AG04449 (cell line): ENCODE data around the gene ZCCHC8.
"Not testable (repeated sequence)": the region's sequence is repeated elsewhere in the genome, so short reads cannot be mapped to it uniquely, and the experiment has no call there.

Source experiments
- CTCF ChIA-PET: fragments of 350-600 bp; formaldehyde crosslinking; extraction: SDS; loops from one replicate; lab custom pipeline; 2021; ENCODE audit warnings: antibody characterized with exemption; lab: Yijun Ruan, JAX
- POLR2A ChIA-PET: fragments of 400-600, 350-600 bp; formaldehyde crosslinking; extraction: SDS; loops from one replicate; lab custom pipeline; 2020; ENCODE audit warnings: antibody characterized with exemption, inconsistent platforms; lab: Yijun Ruan, JAX
- DNase-seq: peaks from one replicate; pipeline ENCODE4 v3.0.0-alpha.2; 2010; ENCODE audit warnings: low read depth, low spot score
- H3K4me3 ChIP-seq: 2 replicates; pipeline ENCODE4 v1.5.1; 2011; ENCODE audit warnings: low read depth, mild to moderate bottlenecking, control low read depth, low read length
- TF ChIP-seq, protein P1 (sequence below): IDR thresholded peaks from one replicate; pipeline ENCODE4 v1.5.1; 2011; ENCODE audit warnings: mild to moderate bottlenecking, moderate library complexity, low read length, control low read depth, inconsistent platforms; ENCODE audit not compliant: insufficient read depth; ENCODE audit errors: missing control alignments

ZCCHC8 gene

DNA sequence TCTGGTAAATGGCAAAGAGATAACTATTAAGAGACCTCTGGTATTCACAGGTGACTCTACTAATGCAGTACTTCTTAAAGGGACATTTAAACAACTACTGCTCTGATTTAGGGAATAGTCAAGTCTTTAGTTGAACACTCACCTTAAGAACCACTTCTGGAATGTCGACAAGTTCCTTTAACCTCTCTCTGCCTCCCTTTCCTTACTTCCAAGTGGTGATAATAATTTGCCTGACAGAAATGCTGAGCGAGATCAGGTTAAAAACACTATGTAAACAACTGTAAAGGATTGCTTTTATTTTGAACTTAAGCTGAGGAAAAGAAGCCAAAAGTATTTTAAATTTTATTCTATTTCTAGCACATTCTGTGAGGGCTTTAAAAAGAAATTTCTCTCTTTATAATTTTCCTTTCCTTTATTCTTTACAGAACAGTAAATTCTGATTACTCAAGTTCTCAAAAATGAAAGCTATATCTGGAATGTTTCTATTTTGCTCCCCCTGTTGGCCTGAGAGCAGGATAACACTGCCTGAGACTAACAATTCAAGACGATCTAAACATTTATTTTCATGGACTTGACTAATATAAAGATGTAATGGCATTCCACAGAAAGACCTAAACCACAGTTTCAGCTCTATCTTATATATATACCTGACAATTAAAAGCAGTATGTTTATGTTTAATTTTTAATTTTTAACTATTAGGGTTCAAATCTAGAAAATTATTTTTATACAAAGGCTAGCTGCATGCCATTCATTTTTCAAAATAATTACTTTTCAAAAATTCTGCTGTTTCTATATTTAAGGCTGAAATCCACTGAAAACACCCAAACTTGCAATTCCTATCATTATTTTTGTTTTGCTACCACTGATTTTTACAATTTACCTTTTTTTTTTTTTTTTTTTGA is 29.2 kb downstream of the ZCCHC8 start:
- POLR2A ChIA-PET = interaction anchor here (0.7 to 1.3 kb wide), 3 partner anchors 53 to 72 kb away, joined by 3 to 4 read pairs (median 3); no protein-coding TSS in a partner anchor
- CTCF ChIA-PET = interaction anchor here (0.6 to 7.7 kb wide), 38 partner anchors 9 to 294 kb away, joined by 3 to 184 read pairs (median 4); partner anchors contain the start of genes CLIP1 and ZCCHC8
- no peak overlapping the region for H3K4me3 ChIP-seq
- TF ChIP-seq, protein P1, sequence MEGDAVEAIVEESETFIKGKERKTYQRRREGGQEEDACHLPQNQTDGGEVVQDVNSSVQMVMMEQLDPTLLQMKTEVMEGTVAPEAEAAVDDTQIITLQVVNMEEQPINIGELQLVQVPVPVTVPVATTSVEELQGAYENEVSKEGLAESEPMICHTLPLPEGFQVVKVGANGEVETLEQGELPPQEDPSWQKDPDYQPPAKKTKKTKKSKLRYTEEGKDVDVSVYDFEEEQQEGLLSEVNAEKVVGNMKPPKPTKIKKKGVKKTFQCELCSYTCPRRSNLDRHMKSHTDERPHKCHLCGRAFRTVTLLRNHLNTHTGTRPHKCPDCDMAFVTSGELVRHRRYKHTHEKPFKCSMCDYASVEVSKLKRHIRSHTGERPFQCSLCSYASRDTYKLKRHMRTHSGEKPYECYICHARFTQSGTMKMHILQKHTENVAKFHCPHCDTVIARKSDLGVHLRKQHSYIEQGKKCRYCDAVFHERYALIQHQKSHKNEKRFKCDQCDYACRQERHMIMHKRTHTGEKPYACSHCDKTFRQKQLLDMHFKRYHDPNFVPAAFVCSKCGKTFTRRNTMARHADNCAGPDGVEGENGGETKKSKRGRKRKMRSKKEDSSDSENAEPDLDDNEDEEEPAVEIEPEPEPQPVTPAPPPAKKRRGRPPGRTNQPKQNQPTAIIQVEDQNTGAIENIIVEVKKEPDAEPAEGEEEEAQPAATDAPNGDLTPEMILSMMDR = peak; percentile 59
- DNase-seq = no peak

DNA sequence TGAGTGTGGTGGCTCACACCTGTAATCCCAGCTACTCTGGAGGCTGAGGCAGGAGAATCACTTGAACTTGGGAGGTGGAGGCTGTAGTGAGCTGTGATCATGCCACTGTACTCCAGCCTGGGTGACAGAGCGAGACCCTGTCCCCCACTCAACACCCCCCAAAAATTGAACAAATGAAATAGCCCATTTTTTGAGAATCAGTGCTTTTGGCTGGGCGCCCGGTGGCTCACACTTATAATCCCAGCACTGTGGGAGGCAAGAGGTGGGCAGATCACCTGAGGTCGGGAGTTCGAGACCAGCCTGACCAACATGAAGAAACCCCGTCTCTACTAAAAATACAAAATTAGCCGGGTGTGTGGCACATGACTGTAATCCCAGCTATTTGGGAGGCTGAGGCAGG is 30.2 kb downstream of the ZCCHC8 start:
- ChIA-PET CTCF (interaction anchor here (1.7 to 7.7 kb wide), 9 partner anchors 10 to 178 kb away, joined by 4 to 184 read pairs (median 21); partner anchors contain the start of gene CLIP1), POLR2A (interaction anchor here (1.0 kb wide), 1 partner anchor 56 kb away, joined by 4 read pairs; the partner anchor contains the start of genes KNTC1 and RSRC2)
- not testable (repeated sequence) for DNase-seq, H3K4me3 ChIP-seq

DNA sequence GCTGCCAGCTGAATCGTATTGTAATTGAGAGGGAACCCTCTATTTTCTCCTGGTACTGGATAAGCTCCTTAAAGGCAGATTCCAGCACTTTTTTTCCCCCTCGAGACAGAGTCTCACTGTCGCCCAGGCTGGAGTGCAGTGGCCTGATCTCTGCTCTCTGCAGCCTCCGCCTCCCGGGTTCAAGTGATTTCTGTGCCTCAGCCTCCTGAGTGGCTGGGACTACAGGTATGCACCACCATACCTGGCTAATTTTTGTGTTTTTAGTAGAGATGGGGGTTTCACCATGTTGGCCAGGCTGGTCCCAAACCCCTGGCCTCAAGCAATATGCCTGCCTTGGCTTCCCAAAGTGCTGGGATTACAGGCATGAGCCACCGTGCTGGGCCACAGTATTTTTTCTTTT is 30.9 kb downstream of the ZCCHC8 start:
- ChIA-PET POLR2A (interaction anchor here (1.0 kb wide), 1 partner anchor 57 kb away, joined by 4 read pairs; the partner anchor contains the start of genes KNTC1 and RSRC2), CTCF (interaction anchor here (1.1 to 7.7 kb wide), 6 partner anchors 11 to 134 kb away, joined by 4 to 184 read pairs (median 32); partner anchors contain the start of gene CLIP1)
- not testable (repeated sequence) for DNase-seq, H3K4me3 ChIP-seq

DNA sequence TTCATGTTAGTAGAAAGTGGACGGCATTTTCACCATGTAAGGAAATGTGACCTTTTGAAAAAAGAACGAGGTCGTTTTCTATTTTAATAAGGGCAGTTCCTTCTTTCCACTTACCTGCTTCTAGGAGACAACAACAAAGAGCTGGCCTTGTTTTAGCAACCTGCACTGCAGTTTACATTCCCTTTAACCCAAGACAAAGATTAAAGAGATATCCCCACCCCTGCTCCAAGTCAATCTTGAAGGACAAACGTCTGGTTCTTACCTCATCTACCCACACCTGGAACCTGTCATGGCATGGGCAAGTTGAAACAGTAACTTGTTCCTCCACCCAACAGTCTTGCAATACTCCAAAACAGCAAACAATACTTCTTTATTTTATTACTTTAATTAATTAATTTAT is 32.7 kb downstream of the ZCCHC8 start:
- no peak overlapping the region for H3K4me3 ChIP-seq
- DNase-seq = no peak
- ChIA-PET POLR2A (no interaction called here), CTCF (interaction anchor here (7.7 kb wide), 1 partner anchor 70 kb away, joined by 184 read pairs; no protein-coding TSS in a partner anchor)
- TF ChIP-seq, protein P1 = no peak

DNA sequence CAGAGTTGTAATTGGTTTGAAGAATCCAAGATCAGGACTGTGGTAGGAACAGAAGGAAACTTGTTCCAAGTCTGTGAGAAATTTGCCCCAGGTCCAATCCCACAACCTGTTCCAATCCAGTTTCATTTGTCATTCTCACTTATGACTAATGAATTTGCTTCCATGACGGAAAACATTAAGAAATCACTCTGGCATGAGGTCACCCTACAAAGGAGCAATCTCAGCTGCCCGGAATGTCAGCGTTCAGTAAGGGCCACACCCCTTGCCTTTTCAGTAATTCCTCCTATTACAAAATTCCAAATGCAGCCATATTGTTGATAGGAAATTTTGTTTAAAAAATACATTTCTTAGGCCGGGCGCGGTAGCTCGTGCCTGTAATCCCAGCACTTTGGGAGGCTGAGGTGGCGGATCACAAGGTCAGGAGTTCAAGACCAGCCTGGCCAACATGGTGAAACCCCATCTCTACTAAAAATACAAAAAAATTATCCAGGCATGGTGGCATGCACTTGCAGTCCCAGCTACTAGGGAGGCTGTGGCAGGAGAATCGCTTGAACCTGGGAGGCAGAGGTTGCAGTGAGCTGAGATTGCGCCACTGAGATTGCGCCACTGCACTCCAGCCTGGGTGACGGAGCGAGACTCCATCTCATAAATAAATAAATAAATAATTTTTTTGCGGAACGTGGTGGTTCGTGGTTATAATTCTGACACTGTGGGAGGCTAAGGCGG is 36.3 kb downstream of the ZCCHC8 start:
- DNase-seq = peak; percentile 75
- CTCF ChIA-PET = interaction anchor here (1.3 to 11.3 kb wide), 2 partner anchors 8 to 65 kb away, joined by 6 to 59 read pairs; no protein-coding TSS in a partner anchor
- POLR2A ChIA-PET, H3K4me3 ChIP-seq: not testable (repeated sequence)

DNA sequence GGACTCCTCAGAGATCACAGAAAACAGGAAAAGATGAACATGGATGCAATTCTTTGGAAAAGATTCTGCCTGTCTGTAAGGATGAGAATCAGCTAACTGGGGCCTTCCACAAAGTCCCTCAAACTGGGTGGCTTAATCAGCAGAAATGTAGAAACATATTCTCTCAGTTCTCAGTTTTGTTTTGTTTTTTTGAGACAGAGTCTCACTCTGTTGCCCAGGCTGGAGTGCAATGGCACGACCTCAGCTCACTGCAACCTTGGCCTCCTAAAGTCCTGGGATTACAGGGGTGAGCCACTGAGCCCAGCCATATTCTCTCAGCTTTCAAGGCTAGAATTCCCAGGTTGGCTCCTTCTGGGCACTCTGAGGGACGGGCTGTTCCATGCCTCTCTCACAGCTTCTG is 40.1 kb downstream of the ZCCHC8 start:
- TF ChIP-seq, protein P1 = no peak
- ChIA-PET CTCF (interaction anchor here (3.5 to 11.3 kb wide), 2 partner anchors 12 to 61 kb away, joined by 13 to 59 read pairs; no protein-coding TSS in a partner anchor), POLR2A (no interaction called here)

DNA sequence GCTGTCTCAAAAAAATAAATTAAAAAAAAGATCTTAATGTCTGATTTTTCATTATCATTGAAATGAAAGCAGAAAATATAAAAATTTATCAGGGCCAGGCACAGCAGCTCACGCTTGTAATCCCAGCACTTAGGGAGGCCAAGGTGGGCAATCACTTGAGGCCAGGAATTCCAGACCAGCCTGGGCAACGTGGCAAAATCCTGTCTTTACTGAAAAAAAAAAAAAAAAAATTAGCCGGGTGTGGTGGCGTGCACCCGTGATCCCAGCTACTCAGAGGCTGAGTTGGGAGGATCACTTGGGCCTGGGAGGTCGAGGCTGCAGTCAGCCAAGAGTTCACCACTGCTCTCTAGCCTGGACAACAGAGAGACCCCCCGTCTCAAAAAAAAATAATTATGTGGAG is 40.7 kb downstream of the ZCCHC8 start:
- no peak overlapping the region for H3K4me3 ChIP-seq
- CTCF ChIA-PET = interaction anchor here (3.5 to 11.3 kb wide), 2 partner anchors 12 to 61 kb away, joined by 13 to 59 read pairs; no protein-coding TSS in a partner anchor
- TF ChIP-seq, protein P1 = no peak

More for the DNA sequence above, 40.1 kb downstream of the ZCCHC8 start:
- H3K4me3 ChIP-seq = no peak overlapping the region
- DNase-seq = no peak

More for the DNA sequence above, 40.7 kb downstream of the ZCCHC8 start:
- POLR2A ChIA-PET = no interaction called here
- no peak for DNase-seq
